OCI-LY7 (cell line): ENCODE data around the gene TMEM156. TPM values are rescaled to one million over a fixed set of nuclear protein-coding genes. Genes with fewer than 3 reads are reported as not detected.

Experiments
- BruUV-seq: library from RNA; stranded (reverse); fragments of 400-500 nt; replicated peaks from 2 replicates; lab custom pipeline; 2021; lab: Mats Ljungman, UMichigan
- CTCF ChIA-PET: fragments of 300-600 bp; sonication (Branson Sonifier 250); formaldehyde crosslinking; loops from one replicate; lab custom pipeline; 2022; ENCODE audit warnings: antibody characterized with exemption; ENCODE audit not compliant: unreplicated experiment; lab: Charles Lee
- POLR2A ChIA-PET: fragments of 300-600 bp; sonication (Branson Sonifier 250); formaldehyde crosslinking; loops from one replicate; lab custom pipeline; 2022; ENCODE audit warnings: antibody characterized with exemption; lab: Charles Lee
- DNase-seq: peaks from one replicate; pipeline ENCODE4 v3.0.0-alpha.2; 2015; ENCODE audit warnings: low spot score
- H2AFZ ChIP-seq: fragments of 200-600 bp; sonication (generic), shearing (Covaris generic); 2 replicates; pipeline ENCODE4 v1.6.1; 2014; ENCODE audit warnings: mild to moderate bottlenecking, antibody characterized with exemption, low read length, moderate library complexity
- H3K27ac ChIP-seq: fragments of 200-600 bp; sonication (generic); 2 replicates; pipeline ENCODE4 v1.5.1; 2014; ENCODE audit warnings: mixed run types, low read depth, mild to moderate bottlenecking, moderate library complexity, low read length, inconsistent platforms; ENCODE audit not compliant: poor library complexity, severe bottlenecking
- H3K36me3 ChIP-seq: fragments of 200-600 bp; sonication (generic); 2 replicates; pipeline ENCODE4 v1.6.1; 2014; ENCODE audit warnings: mild to moderate bottlenecking, antibody characterized with exemption, low read length, moderate library complexity, mixed read lengths; ENCODE audit not compliant: insufficient read depth
- H3K4me1 ChIP-seq: fragments of 200-600 bp; sonication (generic); 2 replicates; pipeline ENCODE4 v1.5.1; 2014; ENCODE audit warnings: mild to moderate bottlenecking, low read length; ENCODE audit not compliant: insufficient read depth, poor library complexity, severe bottlenecking
- H3K4me2 ChIP-seq: fragments of 200-600 bp; sonication (generic); 2 replicates; pipeline ENCODE4 v1.6.1; 2014; ENCODE audit warnings: mild to moderate bottlenecking, low read length
- H3K4me3 ChIP-seq: fragments of 200-600 bp; sonication (generic); 2 replicates; pipeline ENCODE4 v1.5.1; 2014; ENCODE audit warnings: mild to moderate bottlenecking, low read depth, low read length; ENCODE audit not compliant: poor library complexity, severe bottlenecking
- H3K79me2 ChIP-seq: fragments of 200-600 bp; sonication (generic); 2 replicates; pipeline ENCODE4 v1.6.1; 2016; ENCODE audit warnings: low read depth, mild to moderate bottlenecking, low read length, moderate library complexity, mixed read lengths; ENCODE audit not compliant: insufficient read depth
- H3K9me2 ChIP-seq: fragments of 200-600 bp; sonication (generic); 2 replicates; pipeline ENCODE4 v1.6.1; 2016; ENCODE audit warnings: mild to moderate bottlenecking, low read length, mixed read lengths; ENCODE audit not compliant: insufficient read depth
- H3K9me3 ChIP-seq: fragments of 200-600 bp; sonication (generic); 2 replicates; pipeline ENCODE4 v1.6.1; 2014; ENCODE audit warnings: mild to moderate bottlenecking, mixed run types, low read length, mixed read lengths
- H4K20me1 ChIP-seq: fragments of 200-600 bp; sonication (generic); 2 replicates; pipeline ENCODE4 v1.6.1; 2014; ENCODE audit warnings: mild to moderate bottlenecking, antibody characterized with exemption, low read length, moderate library complexity, mixed read lengths; ENCODE audit not compliant: insufficient read depth
- CTCF ChIP-seq: fragments of 200-600 bp; sonication (generic); conservative IDR thresholded peaks from 2 replicates; pipeline ENCODE4 v1.5.1; 2014; ENCODE audit warnings: mild to moderate bottlenecking, antibody characterized with exemption, low read length, moderate library complexity, mixed read lengths
- EZH2phosphoT487 ChIP-seq: fragments of 200-600 bp; sonication (generic); IDR thresholded peaks from 2 replicates; pipeline ENCODE4 v1.6.1; 2018; ENCODE audit warnings: low read depth, borderline replicate concordance, mild to moderate bottlenecking, mixed run types, antibody characterized with exemption, low read length, moderate library complexity, mixed read lengths
- intact Hi-C: fragments of 100-400 bp; cut with micrococcal nuclease; formaldehyde crosslinking; loops from one replicate; pipeline ENCODE4 v1.10.0; 2022; ENCODE audit not compliant: unreplicated experiment
- total RNA-seq, 2 experiments: library from RNA; depleted of rRNA in 1 of 2; stranded (reverse); fragments of >200 nt in 1 of 2; shearing (Covaris generic) in 1 of 2; gene quantifications; 2 replicates each; pipeline ENCODE4 v1.2.3, GENCODE V29; 2014 to 2022

Gene TMEM156
- total RNA-seq, 2 experiments from 2014 or later: 29.0 to 29.4 TPM

GRCh38 chr4:39047681-39048080 lies 15.5 kb upstream of the TMEM156 start:
- Histone ChIP-seq H3K4me2 (peak overlapping the region; percentile 16), H3K79me2 (peaks cover 41% of the 10 kb centered on the region), H4K20me1 (no peaks in the 10 kb centered on the region; the same call in 1 of the 2 replicates), H3K36me3 (no peaks in the 10 kb centered on the region), H3K4me1 (peaks cover 48% of the 10 kb centered on the region), H2AFZ (no peak overlapping the region), H3K27ac (no peak overlapping the region), H3K9me2 (no peaks in the 10 kb centered on the region), H3K9me3 (no peaks in the 10 kb centered on the region), H3K4me3 (no peak overlapping the region)
- no TSS peak for BruUV-seq
- no peak for TF ChIP-seq CTCF
- TF ChIP-seq EZH2phosphoT487: no peak
- POLR2A ChIA-PET: interaction anchor here (0.7 to 1.4 kb wide), 3 partner anchors 16 to 62 kb away, joined by 3 to 5 read pairs (median 4); no protein-coding TSS in a partner anchor
- intact Hi-C loops: loop anchor here (5.0 kb wide), 1 partner anchor 145 kb away; no protein-coding TSS in a partner anchor
- DNase-seq: no peak
- CTCF ChIA-PET: no interaction called here

DNA sequence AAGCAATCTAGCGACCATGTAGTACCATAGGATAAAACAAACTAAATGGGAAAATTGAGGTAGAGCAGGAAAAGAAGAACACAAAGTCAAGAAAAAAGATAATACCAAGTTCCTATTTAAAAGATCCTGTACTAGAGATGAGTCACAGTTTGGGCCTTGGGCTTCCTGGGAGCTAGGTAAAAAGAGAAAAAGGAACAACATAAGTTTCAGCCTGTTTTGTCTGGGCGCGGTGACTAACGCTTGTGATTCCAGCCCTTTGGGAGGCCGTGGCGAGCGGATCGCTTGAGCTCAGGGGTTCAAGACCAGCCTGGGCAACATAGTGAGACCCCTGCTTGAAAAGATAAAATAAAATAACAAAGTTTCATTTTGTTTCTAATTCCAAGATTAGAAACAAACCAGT lies 14.0 kb upstream of the TMEM156 start:
- Histone ChIP-seq H3K9me2 (no peaks in the 10 kb centered on the region), H3K4me2 (peak overlapping the region; percentile 77), H3K36me3 (no peaks in the 10 kb centered on the region), H3K27ac (peak overlapping the region; percentile 60), H2AFZ (no peak overlapping the region), H4K20me1 (no peaks in the 10 kb centered on the region; the same call in 1 of the 2 replicates), H3K9me3 (no peaks in the 10 kb centered on the region), H3K79me2 (peaks cover 40% of the 10 kb centered on the region), H3K4me3 (peak overlapping the region; percentile 75), H3K4me1 (peaks cover 60% of the 10 kb centered on the region)
- TF ChIP-seq EZH2phosphoT487 (no peak), CTCF (no peak)
- DNase-seq: no peak
- TSS peak; percentile 66 for BruUV-seq
- POLR2A ChIA-PET: interaction anchor here (0.6 to 7.5 kb wide), 7 partner anchors 15 to 266 kb away, joined by 3 to 169 read pairs (median 5); partner anchors contain the start of gene TMEM156
- intact Hi-C loops: loop anchor here (5.0 kb wide), 1 partner anchor 144 kb away; no protein-coding TSS in a partner anchor
- CTCF ChIA-PET: interaction anchor here (0.6 kb wide), 1 partner anchor 122 kb away, joined by 3 read pairs; no protein-coding TSS in a partner anchor

GRCh38 chr4:39045827-39046221 lies 13.6 kb upstream of the TMEM156 start:
- BruUV-seq: no TSS peak
- H3K27ac ChIP-seq: peak overlapping the region; percentile 60
- ChIA-PET POLR2A (interaction anchor here (0.5 to 7.5 kb wide), 10 partner anchors 12 to 1505 kb away, joined by 3 to 169 read pairs (median 4); partner anchors contain the start of gene TMEM156), CTCF (interaction anchor here (0.6 kb wide), 1 partner anchor 123 kb away, joined by 3 read pairs; no protein-coding TSS in a partner anchor)
- H3K79me2 ChIP-seq: peaks cover 36% of the 10 kb centered on the region
- peak overlapping the region; percentile 77 for H3K4me2 ChIP-seq
- H3K4me1 ChIP-seq: peaks cover 59% of the 10 kb centered on the region
- no peaks in the 10 kb centered on the region for H3K36me3 ChIP-seq
- peak overlapping the region; percentile 75 for H3K4me3 ChIP-seq
- H2AFZ ChIP-seq: peak overlapping the region; percentile 3; the same call in 1 of the 2 replicates
- peak; percentile 40 for DNase-seq
- no peaks in the 10 kb centered on the region for H3K9me2 ChIP-seq
- intact Hi-C loops: loop anchor here (5.0 kb wide), 1 partner anchor 144 kb away; no protein-coding TSS in a partner anchor
- H3K9me3 ChIP-seq: no peaks in the 10 kb centered on the region
- H4K20me1 ChIP-seq: no peaks in the 10 kb centered on the region; the same call in 1 of the 2 replicates
- TF ChIP-seq EZH2phosphoT487 (no peak), CTCF (peak; percentile 28; the same call in 1 of the 2 replicates)
